Measurements from ENCODE around the gene AKR1C2.
"Not testable (repeated sequence)": the region's sequence is repeated elsewhere in the genome, so short reads cannot be mapped to it uniquely, and the experiment has no call there.

The AKR1C2 gene

DNA sequence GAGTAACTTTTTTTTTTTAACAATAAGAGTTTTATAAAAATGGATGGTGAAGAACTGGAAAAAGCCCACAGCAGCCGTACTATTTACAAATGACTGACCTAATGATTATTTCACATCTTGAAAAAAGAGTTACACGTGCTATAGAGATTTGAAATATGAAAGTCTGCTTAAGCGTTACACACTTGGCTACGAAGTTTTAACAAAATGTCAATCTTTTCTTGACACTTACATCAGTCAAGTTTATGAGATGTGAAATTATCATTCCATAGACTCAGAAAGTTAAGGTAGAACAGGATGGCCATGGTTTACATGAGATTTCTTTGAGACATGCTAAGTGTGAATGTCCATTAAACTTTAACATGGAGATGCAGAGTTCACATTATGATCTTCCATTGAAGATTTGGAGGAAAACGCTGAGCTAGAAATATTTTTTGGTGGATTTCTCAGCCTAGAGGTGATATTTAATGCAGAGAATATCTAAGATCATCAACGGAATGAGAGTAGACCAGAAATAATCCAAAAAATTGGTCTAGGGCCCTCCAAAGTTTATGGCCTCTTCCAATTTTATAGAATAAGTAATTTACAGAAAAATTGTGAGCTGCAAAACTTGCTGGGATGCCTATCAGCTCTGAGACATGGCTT lies 15.5 kb downstream of the AKR1C2 start:
- DNase-seq (ENCODE audit: low spot score), result not testable (repeated sequence)

DNA sequence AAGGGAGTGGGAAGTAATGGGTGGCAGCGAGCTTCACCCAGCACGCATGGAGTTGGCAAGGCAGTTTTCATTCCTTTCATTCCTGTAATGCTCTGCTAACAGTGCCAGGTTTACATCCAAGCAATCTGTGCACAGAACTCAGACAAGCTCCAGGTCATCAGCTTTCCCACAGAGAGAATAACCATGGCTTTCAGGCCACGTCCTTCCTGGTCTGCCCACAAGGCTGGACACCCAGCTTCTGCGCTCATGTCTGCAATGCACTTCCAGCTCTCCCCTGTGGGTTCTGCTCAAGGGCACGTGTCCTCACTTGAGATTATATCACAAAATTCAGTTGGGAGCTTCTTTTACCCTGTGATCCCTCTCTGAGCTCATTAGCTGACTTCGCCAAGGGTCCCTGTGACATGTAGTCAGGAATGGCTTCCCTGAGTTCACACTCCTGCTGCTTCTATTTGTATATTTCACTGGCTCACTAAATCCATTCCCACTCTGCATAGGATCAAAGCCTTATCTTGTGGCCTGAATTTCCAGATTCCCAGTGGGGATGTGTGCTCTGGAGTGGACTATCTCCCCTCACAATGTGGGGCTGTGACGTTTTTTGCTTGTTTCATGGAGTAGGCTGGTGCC lies 18.6 kb downstream of the AKR1C2 start:
- DNase-seq (ENCODE audit: low spot score), result no peak

DNA sequence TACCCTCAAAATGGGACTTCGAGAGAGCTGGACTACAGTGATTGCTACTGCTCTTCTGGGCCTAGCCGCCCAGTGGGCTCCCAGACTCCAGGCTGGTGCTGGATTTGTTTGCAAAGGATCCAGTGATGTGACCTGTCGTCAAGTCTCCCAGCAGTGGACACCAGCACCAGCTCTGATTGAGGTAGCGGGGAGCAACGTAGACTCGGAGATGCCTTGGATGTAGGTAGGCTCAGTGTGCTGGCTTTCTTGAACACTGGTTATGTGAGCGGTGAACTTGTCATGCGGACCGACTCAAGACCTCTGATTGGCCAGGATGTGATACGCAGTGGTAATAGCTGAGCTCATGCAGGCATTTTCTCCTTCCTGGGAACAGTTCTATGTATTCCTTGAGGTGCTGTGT lies 19.4 kb downstream of the AKR1C2 start:
- no peak for DNase-seq (ENCODE audit: low spot score)

DNA sequence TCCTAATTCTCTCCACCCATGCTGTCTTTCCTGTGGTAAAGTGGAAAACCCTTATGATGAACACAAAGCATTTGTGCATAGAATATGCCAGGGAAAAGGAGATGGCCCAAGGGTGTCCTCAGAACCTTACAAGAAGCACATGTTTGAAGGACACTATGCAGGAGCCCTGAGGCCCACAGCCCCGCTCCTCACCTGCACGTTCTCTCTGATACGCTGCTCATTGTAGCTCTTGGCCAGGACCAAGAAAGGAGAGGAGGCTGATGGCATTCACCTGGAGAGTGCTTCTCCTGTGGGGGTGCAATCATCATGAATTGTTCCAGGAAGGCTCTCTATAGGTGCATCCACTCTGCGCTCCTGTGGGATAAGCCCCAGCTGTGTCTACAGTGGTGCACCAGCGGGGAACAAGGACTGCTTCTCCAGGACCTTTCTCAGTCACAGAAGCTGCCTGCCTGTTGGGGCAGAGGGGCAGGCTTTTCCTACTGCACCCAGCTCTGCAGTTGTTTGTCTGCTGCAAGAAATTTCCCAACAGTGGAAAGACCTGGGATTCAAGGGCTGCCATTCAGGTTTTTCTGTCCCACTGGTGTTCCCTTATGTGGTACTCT lies 19.9 kb downstream of the AKR1C2 start:
- no peak for DNase-seq (ENCODE audit: low spot score)

DNA sequence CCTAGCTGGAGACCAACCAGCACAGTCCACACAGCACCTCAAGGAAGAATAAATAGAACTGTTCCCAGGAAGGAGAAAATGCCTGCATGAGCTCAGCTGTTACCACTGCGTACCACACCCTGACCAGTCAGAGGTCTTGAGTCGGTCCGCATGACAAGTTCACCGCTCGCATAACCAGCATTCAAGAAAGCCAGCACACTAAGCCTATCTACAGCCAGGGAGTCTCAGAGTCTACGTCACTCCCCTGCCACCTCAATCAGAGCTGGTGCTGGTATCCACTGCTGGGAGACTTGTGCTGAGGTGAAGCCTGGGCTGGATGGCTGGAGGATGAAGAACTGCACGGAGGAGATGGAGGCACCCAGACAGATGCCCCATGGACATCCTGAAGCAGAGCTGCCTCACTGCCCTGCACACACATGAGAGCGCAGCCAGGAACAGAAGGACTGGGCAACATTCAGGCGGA lies 20.9 kb downstream of the AKR1C2 start:
- no peak for DNase-seq (ENCODE audit: low spot score)

DNA sequence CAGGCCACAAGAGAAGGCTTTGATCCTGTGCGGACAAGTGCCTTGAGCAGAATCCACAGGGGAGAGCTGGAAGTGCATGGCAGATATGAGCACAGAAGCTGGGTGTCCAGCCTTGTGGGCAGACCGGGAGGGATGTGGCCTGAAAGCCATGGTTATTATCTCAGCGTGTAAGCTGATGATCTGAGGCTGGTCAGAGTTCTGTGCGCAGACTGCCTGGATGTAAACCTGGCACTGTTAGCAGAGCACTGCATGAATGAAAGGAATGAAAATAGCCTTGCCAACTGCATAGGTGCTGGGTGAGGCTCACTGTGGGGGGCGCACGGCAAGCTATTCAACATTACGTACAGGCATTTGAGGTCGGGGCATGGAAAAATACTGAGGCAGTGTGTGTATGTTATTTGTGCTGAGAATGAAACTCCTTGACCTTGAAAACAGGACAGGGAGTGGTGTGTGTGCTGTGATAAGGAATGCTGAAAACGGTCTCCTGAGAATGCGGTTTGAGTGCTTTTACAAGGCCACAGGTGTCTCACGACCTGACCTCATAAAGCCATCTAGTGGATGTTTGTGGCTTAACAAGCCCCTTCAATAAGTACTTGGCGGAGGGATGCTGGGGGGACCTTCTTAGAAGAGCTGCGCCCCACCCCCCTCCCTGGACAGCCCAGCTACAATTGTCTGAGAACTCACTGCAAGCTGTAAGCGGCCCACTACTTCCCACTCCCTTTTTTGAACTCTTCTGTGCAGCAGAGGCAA lies 21.8 kb downstream of the AKR1C2 start:
- peak; percentile 7 for DNase-seq (ENCODE audit: low spot score)

DNA sequence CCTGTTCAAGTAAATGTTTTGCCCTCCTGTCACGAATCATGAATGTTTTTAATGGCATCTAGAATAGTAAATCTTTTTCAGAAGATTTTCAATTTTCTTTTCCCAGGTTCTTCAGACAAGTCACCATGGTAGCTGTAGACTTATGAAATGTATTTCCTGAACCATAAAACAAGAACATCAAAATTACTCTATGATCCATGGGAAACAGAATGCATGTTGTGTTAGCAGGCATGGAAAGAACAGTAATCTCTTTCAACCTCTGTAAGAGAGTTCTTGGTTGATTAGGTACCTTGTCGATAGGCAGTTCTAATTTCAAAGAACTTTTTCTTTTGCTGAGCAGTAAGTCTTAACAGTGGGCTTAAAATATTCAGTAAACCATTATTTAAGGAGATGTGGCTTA lies 22.9 kb downstream of the AKR1C2 start:
- DNase-seq (ENCODE audit: low spot score), result no peak

DNA sequence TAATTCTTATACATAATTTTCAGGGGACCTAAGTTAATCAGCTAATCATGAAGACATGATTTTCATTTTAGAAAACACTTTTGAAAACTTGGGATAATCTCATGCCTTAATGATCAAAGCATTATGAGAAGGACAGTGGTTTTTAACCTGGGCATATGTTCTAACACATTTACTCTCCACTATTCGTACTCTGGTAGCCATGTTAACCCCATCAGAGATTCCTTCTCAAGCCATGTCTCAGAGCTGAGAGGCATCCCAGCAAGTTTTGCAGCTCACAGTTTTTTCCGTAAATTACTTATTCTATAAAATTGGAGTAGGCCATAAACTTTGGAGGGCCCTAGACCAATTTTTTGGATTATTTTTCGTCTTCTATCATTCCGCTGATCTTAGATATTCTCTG lies 24.8 kb downstream of the AKR1C2 start:
- DNase-seq (ENCODE audit: low spot score), result no peak

DNA sequence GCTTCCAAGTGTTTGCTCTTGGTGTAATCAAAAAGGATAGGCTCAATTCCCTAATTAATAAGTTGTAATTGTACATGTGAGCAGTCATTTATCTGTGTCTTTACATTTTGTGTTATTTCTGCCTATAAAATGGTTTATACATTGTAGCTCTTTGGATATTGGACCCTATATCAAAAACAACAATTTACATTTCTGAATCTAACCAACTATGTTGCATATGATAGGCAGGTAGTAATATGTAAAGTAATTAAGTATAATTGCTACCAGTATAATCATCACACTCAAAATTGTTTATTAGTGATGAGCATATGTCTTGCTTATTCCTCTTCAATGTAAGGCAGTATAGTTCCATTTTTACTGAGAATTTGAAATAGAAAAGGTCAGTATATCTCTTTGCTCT lies 26.6 kb downstream of the AKR1C2 start:
- DNase-seq (ENCODE audit: low spot score), result no peak

DNA sequence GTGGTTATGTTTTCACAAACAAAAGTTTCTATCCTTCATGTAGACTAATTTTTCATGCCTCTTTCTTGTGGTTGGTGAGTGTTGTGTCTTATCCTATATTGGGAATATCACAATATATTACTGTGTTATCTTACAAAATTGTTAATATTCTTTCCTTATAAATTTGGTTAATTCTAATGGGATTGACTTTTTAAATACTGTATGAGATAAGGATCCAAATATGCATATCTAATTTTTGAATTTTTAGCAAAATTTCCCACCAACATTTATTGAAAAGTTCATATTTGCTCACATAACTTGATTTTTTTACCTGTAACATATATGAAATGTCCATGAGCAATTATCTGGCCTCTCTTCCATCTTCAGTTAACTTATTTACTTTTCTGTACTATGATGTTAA lies 29.3 kb downstream of the AKR1C2 start:
- not testable (repeated sequence) for DNase-seq (ENCODE audit: low spot score)

DNA sequence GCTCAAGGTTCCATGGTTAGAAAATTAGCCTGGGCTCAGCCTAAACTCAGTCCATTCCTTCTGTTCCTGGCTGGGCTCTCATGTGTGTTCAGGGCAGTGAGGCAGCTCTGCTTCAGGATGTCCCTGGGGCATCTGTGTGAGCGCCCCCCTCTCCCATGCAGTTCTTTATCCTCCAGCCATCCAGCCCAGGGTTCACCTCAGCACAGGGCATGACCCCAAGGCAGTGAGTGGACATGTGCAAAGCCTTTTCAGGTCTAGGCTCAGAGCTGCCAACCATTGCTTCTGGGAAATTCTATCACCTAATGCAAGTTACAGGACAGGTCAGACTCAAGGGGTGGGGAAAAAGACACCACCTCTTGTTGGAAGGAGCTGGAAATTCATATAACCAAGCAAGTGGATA lies 30.4 kb downstream of the AKR1C2 start:
- not testable (repeated sequence) for DNase-seq (ENCODE audit: low spot score)

DNA sequence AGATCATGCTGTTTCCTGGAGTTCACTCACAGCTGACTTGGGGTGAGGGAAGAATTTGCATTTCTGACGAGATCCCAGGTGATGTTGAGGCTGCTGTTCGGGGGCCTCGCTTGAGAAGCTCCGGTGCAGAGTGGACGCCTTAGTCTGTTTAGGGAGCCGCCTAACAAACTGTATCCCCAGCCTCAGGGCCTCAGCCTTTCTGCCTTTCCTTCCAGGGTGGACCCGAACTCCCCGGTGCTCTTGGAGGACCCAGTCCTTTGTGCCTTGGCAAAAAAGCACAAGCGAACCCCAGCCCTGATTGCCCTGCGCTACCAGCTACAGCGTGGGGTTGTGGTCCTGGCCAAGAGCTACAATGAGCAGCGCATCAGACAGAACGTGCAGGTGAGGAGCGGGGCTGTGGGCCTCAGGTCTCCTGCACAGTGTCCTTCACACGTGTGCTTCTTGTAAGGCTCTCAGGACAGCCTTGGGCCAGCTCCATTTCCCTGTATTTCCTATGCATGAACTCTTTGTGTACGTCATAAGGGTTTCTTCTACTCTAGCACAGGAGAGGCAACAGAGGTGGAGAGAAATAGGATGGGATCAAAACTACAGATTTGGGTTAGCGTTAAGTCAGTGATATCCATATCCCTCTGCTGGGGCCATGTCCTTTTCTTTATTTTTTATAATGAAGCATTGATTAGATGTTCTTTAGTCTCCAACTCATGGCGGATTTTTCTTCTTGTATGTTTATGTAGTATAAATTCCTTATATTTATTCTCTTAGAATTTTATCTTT lies 31.1 kb downstream of the AKR1C2 start:
- DNase-seq (ENCODE audit: low spot score), result not testable (repeated sequence)

DNA sequence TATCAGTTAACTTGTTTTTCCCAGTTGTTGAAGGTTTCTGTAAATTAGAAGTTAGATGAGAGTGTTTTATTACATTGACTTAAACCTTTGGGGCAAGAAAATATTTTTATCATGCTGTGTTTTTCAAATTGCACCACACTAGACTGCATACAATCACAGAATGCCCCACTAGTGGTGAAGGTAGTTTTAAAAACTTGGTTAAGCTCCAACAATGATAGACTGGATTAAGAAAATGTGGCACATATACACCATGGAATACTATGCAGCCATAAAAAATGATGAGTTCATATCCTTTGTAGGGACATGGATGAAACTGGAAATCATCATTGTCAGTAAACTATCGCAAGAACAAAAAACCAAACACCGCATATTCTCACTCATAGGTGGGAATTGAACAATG lies 33.3 kb downstream of the AKR1C2 start:
- not testable (repeated sequence) for DNase-seq (ENCODE audit: low spot score)

DNA sequence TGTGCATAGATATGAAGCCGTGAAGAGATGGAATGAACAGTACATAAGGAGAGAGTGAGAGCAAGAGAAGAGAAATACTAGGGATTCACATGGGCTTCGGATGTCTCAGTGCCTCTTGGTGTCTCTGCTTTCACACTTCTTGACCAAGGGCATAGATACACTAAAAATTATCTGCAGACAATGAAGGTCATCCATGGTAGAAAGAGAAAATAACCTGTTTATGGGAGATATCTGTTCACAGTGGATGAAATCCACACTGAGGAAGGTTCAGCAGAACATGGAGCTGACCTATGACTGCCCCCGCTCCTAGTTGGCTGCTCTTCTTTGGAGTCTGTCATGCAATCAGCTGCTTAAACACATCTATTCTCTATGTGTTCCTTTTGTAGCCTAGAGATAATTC lies 34.4 kb downstream of the AKR1C2 start:
- not testable (repeated sequence) for DNase-seq (ENCODE audit: low spot score)

DNA sequence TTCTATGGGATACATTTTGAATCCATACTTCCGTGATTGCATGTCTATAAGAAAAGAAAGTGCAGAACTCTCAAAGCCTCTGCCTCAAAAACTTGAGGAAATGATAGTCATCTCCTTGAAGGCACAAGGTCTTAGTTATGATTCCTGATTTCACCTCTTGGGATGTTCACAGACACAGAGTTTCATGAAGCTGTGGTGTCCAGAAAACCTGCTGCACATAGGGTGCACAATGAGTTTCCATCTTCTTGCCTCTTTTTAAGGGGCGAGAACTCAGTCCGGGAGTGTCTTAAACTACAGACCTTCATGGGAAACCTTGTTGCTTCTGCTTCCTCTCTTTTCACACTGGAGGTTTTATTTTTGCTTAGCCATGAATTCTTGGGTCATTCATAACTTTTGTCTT lies 36.5 kb downstream of the AKR1C2 start:
- DNase-seq (ENCODE audit: low spot score), result not testable (repeated sequence)

DNA sequence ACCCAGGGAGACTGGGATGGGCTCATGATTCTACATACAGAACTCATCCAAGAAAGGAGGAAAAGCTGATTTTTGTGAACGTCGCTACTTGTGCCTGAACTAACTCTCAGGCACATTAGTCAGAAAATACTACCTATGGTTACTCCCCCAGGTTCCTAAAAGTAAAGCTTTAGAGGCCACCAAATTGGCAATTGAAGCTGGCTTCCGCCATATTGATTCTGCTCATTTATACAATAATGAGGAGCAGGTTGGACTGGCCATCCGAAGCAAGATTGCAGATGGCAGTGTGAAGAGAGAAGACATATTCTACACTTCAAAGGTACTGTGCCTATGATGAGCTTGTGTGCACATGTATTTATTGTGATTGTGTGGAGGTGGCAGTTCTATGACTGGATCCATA lies 37.9 kb downstream of the AKR1C2 start:
- not testable (repeated sequence) for DNase-seq (ENCODE audit: low spot score)

DNA sequence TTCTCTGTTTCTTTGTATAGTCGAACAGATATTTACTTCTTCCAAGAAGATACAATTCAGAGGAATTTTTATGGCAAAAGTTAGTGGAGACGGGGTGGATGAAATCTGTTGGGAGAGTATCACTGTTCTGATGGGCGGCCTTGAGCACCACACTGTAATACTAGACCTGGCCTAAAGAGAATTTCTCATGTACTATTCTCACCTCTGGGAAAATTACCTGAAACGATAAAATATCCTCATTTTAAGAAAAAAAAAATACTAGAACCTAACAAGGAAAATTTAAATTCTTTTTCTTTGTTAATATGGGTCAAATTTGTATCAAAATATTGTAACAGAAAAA lies 39.9 kb downstream of the AKR1C2 start:
- not testable (repeated sequence) for DNase-seq (ENCODE audit: low spot score)

DNA sequence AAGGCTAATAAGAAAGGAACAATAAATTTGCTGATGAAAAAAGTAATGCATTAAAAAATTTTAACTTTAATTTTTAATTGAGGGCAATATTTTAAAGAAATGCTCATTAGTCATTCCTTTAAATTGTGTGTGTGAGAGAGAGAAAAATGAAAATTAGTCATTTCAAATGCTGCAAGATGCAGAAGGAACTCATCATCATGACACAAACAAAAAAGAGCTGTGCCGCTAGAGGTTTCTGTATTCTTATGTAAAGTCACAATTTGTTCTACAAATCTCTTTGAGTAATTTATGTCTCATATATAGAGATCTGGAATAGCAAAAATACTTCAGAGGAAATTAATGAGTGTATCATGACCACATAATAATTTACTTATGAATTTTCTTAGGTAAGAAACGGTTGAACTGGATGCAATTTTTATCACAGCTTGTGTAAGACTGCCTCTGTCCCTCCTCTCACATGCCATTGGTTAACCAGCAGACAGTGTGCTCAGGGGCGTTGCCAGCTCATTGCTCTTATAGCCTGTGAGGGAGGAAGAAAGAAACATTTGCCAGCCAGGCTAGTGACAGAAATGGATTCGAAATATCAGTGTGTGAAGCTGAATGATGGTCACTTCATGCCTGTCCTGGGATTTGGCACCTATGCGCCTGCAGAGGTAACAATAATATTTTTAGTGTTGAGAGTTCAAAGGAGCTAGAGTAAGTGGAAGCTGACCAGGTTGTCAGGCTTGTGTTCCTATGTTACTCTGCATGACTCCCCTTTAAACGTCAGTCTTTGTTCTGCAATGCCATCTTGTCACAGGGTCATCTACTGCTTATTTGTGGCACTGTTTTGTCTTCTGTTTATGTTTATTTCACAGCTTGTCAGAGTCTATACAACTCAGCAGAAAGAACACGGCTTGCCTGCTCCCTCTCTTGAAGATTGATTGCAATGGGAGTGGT lies 40.5 kb downstream of the AKR1C2 start, which contains the start of gene AKR1C1:
Gene AKR1C1 (plus strand): TSS at position 540 of the 939 bp plus-strand sequence. CDS start 30 bp downstream, at position 570.
- DNase-seq (ENCODE audit: low spot score), result not testable (repeated sequence)

DNA sequence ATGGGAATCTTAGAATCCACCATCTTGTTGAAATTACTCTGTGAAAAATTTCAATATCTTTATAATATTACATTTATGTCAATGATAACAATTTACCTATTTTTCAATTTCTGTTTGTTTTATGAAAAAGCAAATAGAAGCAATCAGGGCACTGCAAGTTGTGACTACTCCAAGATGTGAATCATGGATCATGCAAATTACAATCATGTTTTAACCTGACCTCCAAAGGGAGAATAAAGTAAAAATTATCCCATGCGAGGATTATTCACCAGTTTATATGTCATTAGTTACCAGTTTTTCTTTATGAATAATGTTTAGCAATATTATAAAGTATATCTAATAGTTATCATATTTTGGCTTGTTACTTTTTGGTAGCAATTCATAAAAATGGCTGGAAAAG lies 41.3 kb downstream of the AKR1C2 start:
- not testable (repeated sequence) for DNase-seq (ENCODE audit: low spot score)

DNA sequence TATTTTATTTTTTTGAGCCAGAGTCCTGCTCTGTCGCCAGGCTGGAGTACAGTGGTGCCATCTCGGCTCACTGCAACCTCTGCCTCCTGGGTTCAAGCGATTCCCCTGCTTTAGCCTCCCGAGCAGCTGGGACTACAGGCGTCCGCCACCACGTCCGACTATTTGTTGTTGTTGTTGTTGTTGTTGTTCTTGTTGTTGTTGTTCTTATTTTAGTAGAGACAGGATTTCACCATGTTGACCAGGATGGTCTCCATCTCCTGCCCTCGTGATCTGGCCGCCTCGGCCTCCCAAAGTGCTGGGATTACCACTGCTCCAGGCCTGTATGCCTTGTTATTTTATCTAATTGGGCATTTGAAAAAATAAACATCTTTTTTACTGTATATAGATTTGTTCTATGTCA lies 42.1 kb downstream of the AKR1C2 start:
- not testable (repeated sequence) for DNase-seq (ENCODE audit: low spot score)
